H1 (cell line): Measurements from ENCODE around the gene MOGAT3. TPM values are rescaled to one million over a fixed set of nuclear protein-coding genes. Genes with fewer than 3 reads are reported as not detected.

ENCODE experiments used
- CTCF ChIA-PET: fragments of 300-600 bp; sonication (Branson Sonifier 250); formaldehyde crosslinking; loops from one replicate; lab custom pipeline; 2021; ENCODE audit not compliant: partially characterized antibody; lab: Charles Lee
- POLR2A ChIA-PET: fragments of 300-600 bp; sonication (Branson Sonifier 250); formaldehyde crosslinking; loops from one replicate; lab custom pipeline; 2021; ENCODE audit warnings: inconsistent platforms; ENCODE audit not compliant: partially characterized antibody; lab: Charles Lee
- DNase-seq, 2 experiments: peaks; one replicate each; pipeline versions ENCODE4 v3.0.0 to v3.0.0-alpha.2; 2010 to 2022; ENCODE audit warnings: low spot score in 2 of 2, low read depth in 1 of 2, mixed read lengths in 1 of 2
- FAIRE-seq: peaks from 2 replicates; lab custom pipeline; 2011; peaks lifted over from hg19 to GRCh38; lab: Jason Lieb, UNC
- H2AFZ ChIP-seq: 2 replicates; pipeline ENCODE4 v1.8.1; 2012; ENCODE audit warnings: low read length, inconsistent platforms
- H2AK5ac ChIP-seq: 2 replicates; pipeline ENCODE4 v1.6.1; 2013; ENCODE audit warnings: low read depth, low read length
- H2BK120ac ChIP-seq: replicated peaks from 2 replicates; pipeline ENCODE3; 2013; ENCODE audit warnings: low read depth, low read length, inconsistent platforms
- H2BK12ac ChIP-seq: 2 replicates; pipeline ENCODE4 v1.6.1; 2013; ENCODE audit warnings: low read depth, low read length
- H2BK15ac ChIP-seq: 2 replicates; pipeline ENCODE4 v1.6.1; 2013; ENCODE audit warnings: low read length
- H2BK20ac ChIP-seq: 2 replicates; pipeline ENCODE4 v1.6.1; 2013; ENCODE audit warnings: low read length
- H2BK5ac ChIP-seq: 2 replicates; pipeline ENCODE4 v1.6.1; 2013; ENCODE audit warnings: low read depth, low read length
- H3K14ac ChIP-seq: 2 replicates; pipeline ENCODE4 v1.6.1; 2013; ENCODE audit warnings: inconsistent platforms; ENCODE audit not compliant: insufficient read length
- H3K18ac ChIP-seq: 2 replicates; pipeline ENCODE4 v1.6.1; 2013; ENCODE audit warnings: low read length; ENCODE audit errors: extremely low read depth
- H3K23ac ChIP-seq: 2 replicates; pipeline ENCODE4 v1.6.1; 2013; ENCODE audit warnings: inconsistent platforms; ENCODE audit not compliant: insufficient read length
- H3K23me2 ChIP-seq: 2 replicates; pipeline ENCODE4 v1.6.1; 2013; ENCODE audit warnings: low read depth, low read length
- H3K27ac ChIP-seq: 2 replicates; pipeline ENCODE4 v1.6.1; 2011; ENCODE audit warnings: low read depth, low read length, inconsistent platforms
- H3K27me3 ChIP-seq, 4 experiments: replicated peaks in 1 of 4; 1 replicate in 1 of 4; 2 replicates in 3 of 4; pipeline versions ENCODE4 v1.6.1 to v1.8.1; 2011 to 2013; ENCODE audit warnings: low read length in 3 of 4, mild to moderate bottlenecking in 3 of 4, inconsistent platforms in 2 of 4, mixed read lengths in 2 of 4, moderate library complexity in 1 of 4; ENCODE audit not compliant: control insufficient read depth in 3 of 4, insufficient read depth in 3 of 4; ENCODE audit errors: extremely low read depth in 1 of 4
- H3K36me3 ChIP-seq, 4 experiments: 2 replicates each; pipeline versions ENCODE4 v1.6.1 to v1.8.1; 2011 to 2013; ENCODE audit warnings: mild to moderate bottlenecking in 4 of 4, low read length in 3 of 4, moderate library complexity in 2 of 4, control low read depth in 1 of 4, inconsistent platforms in 1 of 4; ENCODE audit not compliant: insufficient read depth in 4 of 4, control insufficient read depth in 2 of 4
- H3K4ac ChIP-seq: replicated peaks from 2 replicates; pipeline ENCODE3; 2013; ENCODE audit warnings: low read length, low read depth, mixed read lengths, inconsistent platforms; ENCODE audit not compliant: insufficient read length
- H3K4me1 ChIP-seq, 4 experiments: replicated peaks in 1 of 4; 1 replicate in 1 of 4; 2 replicates in 3 of 4; pipeline versions ENCODE4 v1.6.1 to v1.8.1; 2011 to 2013; ENCODE audit warnings: low read length in 3 of 4, inconsistent platforms in 2 of 4, mixed read lengths in 1 of 4; ENCODE audit not compliant: insufficient read depth in 4 of 4, control insufficient read depth in 3 of 4
- H3K4me2 ChIP-seq, 2 experiments: 2 replicates each; pipeline versions ENCODE4 v1.6.1 to v1.8.1; 2011 to 2013; ENCODE audit warnings: low read depth in 2 of 2, low read length in 2 of 2, control low read depth in 1 of 2, inconsistent platforms in 1 of 2, mild to moderate bottlenecking in 1 of 2; ENCODE audit not compliant: insufficient read depth in 1 of 2
- H3K4me3 ChIP-seq, 4 experiments: fragments of 200-600, 300-600 bp in 1 of 4; sonication (generic), shearing (Covaris generic), sonication (Bioruptor Twin) in 1 of 4; 2 replicates each; pipeline versions ENCODE4 v1.5.1 to v1.8.1; 2011 to 2016; ENCODE audit warnings: low read length in 4 of 4, low read depth in 3 of 4, control low read depth in 2 of 4, inconsistent platforms in 2 of 4, mild to moderate bottlenecking in 2 of 4, mixed read lengths in 1 of 4, moderate library complexity in 1 of 4; ENCODE audit not compliant: insufficient read depth in 2 of 4; ENCODE audit errors: extremely low read depth in 1 of 4
- H3K56ac ChIP-seq: replicated peaks from 2 replicates; pipeline ENCODE3; 2013; ENCODE audit warnings: low read depth, mild to moderate bottlenecking, mixed read lengths, low read length, inconsistent platforms; ENCODE audit not compliant: insufficient read length
- H3K79me1 ChIP-seq: 2 replicates; pipeline ENCODE4 v1.6.1; 2013; ENCODE audit warnings: low read depth, low read length, control low read depth
- H3K79me2 ChIP-seq, 2 experiments: 2 replicates each; pipeline versions ENCODE4 v1.6.1 to v1.8.1; 2012 to 2013; ENCODE audit warnings: low read length in 2 of 2, mild to moderate bottlenecking in 2 of 2, inconsistent platforms in 1 of 2; ENCODE audit not compliant: insufficient read depth in 2 of 2, control insufficient read depth in 1 of 2
- H3K9ac ChIP-seq, 4 experiments: replicated peaks in 1 of 4; 1 replicate in 1 of 4; 2 replicates in 3 of 4; pipeline versions ENCODE4 v1.6.1 to v1.8.1; 2011 to 2013; ENCODE audit warnings: low read depth in 3 of 4, low read length in 3 of 4, control low read depth in 2 of 4, mild to moderate bottlenecking in 2 of 4, moderate library complexity in 2 of 4, inconsistent platforms in 1 of 4; ENCODE audit errors: extremely low read depth in 1 of 4
- H3K9me3 ChIP-seq, 2 experiments: 2 replicates each; pipeline versions ENCODE4 v1.6.1 to v1.8.1; 2012 to 2013; ENCODE audit warnings: mild to moderate bottlenecking in 2 of 2, moderate library complexity in 2 of 2, control low read depth in 1 of 2, inconsistent platforms in 1 of 2, low read depth in 1 of 2, low read length in 1 of 2, mixed read lengths in 1 of 2; ENCODE audit not compliant: insufficient read depth in 2 of 2
- H4K20me1 ChIP-seq, 2 experiments: replicated peaks in 1 of 2; 2 replicates each; pipeline versions ENCODE3 to v1.8.1; 2011 to 2013; ENCODE audit warnings: inconsistent platforms in 2 of 2, low read length in 2 of 2, mild to moderate bottlenecking in 1 of 2; ENCODE audit not compliant: insufficient read depth in 2 of 2, control insufficient read depth in 1 of 2
- H4K5ac ChIP-seq: 2 replicates; pipeline ENCODE4 v1.6.1; 2013; ENCODE audit warnings: low read length, low read depth, mixed read lengths, inconsistent platforms; ENCODE audit not compliant: insufficient read length
- H4K8ac ChIP-seq: 2 replicates; pipeline ENCODE4 v1.8.0; 2013; ENCODE audit warnings: mild to moderate bottlenecking, moderate library complexity, low read length, inconsistent platforms; ENCODE audit not compliant: insufficient read depth; ENCODE audit errors: extremely low read depth
- H4K91ac ChIP-seq: replicated peaks from 2 replicates; pipeline ENCODE3; 2013; ENCODE audit warnings: low read length, mixed read lengths, inconsistent platforms; ENCODE audit not compliant: insufficient read length
- ASH2L ChIP-seq: fragments of 200-600, 300-600 bp; sonication (generic); IDR thresholded peaks from one replicate; pipeline ENCODE4 v1.7.1; 2017; ENCODE audit warnings: low read length
- CTBP2 ChIP-seq: IDR thresholded peaks from 2 replicates; pipeline ENCODE4 v1.7.0; 2011; ENCODE audit warnings: borderline replicate concordance, mild to moderate bottlenecking, moderate library complexity, mixed read lengths, low read length; ENCODE audit not compliant: insufficient read depth, insufficient read length
- HDAC2 ChIP-seq, 2 experiments: fragments of 300-600 bp in 1 of 2; sonication (generic) in 1 of 2; IDR thresholded peaks; 2 replicates each; pipeline ENCODE4 v1.6.1; 2011 to 2012; ENCODE audit warnings: low read depth in 2 of 2, low read length in 2 of 2, mild to moderate bottlenecking in 2 of 2, moderate library complexity in 2 of 2, borderline replicate concordance in 1 of 2, inconsistent platforms in 1 of 2
- KDM4A ChIP-seq: IDR thresholded peaks from one replicate; pipeline ENCODE4 v1.7.1; 2012; ENCODE audit warnings: low read depth, mild to moderate bottlenecking, moderate library complexity, low read length, inconsistent platforms; ENCODE audit not compliant: severe bottlenecking
- RAD21 ChIP-seq, 2 experiments: IDR thresholded peaks in 1 of 2; conservative IDR thresholded peaks in 1 of 2; 2 replicates each; pipeline ENCODE4 v1.6.1; 2011; ENCODE audit warnings: low read depth in 2 of 2, low read length in 2 of 2, improper control_type of control experiment in 1 of 2, inconsistent platforms in 1 of 2, mild to moderate bottlenecking in 1 of 2, moderate library complexity in 1 of 2
- RBBP5 ChIP-seq: IDR thresholded peaks from 2 replicates; pipeline ENCODE4 v1.7.1; 2012; ENCODE audit warnings: low read depth, mild to moderate bottlenecking, inconsistent platforms, low read length, moderate library complexity, borderline replicate concordance
- RFX5 ChIP-seq: IDR thresholded peaks from 2 replicates; pipeline ENCODE4 v1.6.1; 2011; ENCODE audit warnings: low read depth, low read length, improper control_type of control experiment, borderline replicate concordance
- TAF7 ChIP-seq: optimal IDR thresholded peaks from 2 replicates; pipeline ENCODE3; 2011; ENCODE audit warnings: low read depth, mild to moderate bottlenecking, inconsistent platforms, low read length, moderate library complexity, borderline replicate concordance
- WGBS, 2 experiments: shearing (Covaris generic) in 1 of 2; methylation state at CpG; one replicate each; pipeline versions ENCODE4 v1.1.6 to v1.1.7; 2013 to 2015; ENCODE audit warnings: low lambda C conversion rate in 2 of 2, mixed read lengths in 2 of 2, inconsistent platforms in 1 of 2, low coverage in 1 of 2, missing lambda C conversion rate in 1 of 2; ENCODE audit not compliant: insufficient replicate concordance in 2 of 2, insufficient coverage in 1 of 2, insufficient read length in 1 of 2; ENCODE audit errors: extremely low coverage in 1 of 2, missing lambda C conversion rate in 1 of 2; 5-methylcytosine and 5-hydroxymethylcytosine counted together
- polyA plus RNA-seq, 7 experiments: library from polyadenylated mRNA; depleted of rRNA in 3 of 7; stranded (reverse) in 5 of 7; unstranded in 2 of 7; fragments of >200 nt in 5 of 7; fragments of 200-250 nt in 2 of 7; gene quantifications; 1 replicate in 5 of 7; 2 replicates in 1 of 7; 4 replicates in 1 of 7; pipeline versions ENCODE4 v1.2.1 to v1.2.3, GENCODE V29; 2011 to 2013; ENCODE audit warnings: missing spikeins in 2 of 7, mixed read lengths in 2 of 7
- total RNA-seq: library from RNA; stranded (reverse); fragmentation: NEBNext Ultra II Directional; extraction: Animal tissue kit (Norgen Biotek cat#: 25700); gene quantifications from 2 replicates; pipeline ENCODE4 v1.2.1, GENCODE V29; 2021
- TF ChIP-seq, protein P1 (sequence below): IDR thresholded peaks from 2 replicates; pipeline ENCODE4 v1.6.1; 2012; ENCODE audit warnings: inconsistent platforms

The MOGAT3 gene
- total and polyA plus RNA-seq, 2 of the 8 experiments (the other 6 are each of a cell fraction or from before 2014, with no cell fraction given), result 0.21 to 0.82 TPM

DNA sequence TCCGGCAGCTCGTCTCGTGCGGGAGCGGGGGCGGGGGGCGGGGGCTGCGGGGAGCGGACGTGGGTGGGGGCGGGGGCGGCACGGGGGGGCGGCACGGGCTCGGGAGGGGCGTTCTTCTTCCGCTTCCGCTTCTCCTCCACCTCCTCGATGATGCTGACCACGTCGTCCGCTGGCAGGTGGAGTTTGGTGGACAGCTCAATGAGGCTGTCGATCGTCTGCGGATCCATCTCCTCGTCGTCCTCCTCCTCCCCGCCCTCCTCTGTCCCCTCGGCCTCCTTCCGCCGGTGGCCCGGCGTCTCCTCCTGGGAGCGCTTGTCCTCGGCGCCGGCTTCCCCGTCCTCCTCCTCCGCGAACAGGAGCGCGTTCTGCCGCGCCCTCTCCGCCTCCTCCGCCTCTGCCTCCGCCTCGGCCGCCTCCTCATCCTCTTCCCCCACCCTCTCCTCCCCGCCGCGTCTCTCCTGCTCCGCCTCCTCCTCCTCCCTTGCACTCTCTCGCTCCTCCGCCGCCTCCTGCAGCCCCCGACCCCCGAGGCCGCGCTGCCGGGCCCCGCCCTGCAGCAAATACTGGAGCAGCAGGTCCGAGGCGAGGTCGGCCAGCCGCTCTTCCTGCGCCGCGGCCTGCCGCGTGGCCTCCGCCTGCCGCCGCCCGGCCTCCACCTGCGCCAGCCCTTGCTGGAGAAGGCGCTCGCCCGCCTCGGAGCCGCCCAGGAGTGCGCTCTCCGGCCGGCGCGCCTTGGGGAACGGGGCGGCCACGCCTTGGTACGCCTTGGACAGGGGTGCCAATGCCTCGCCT is 37.4 kb downstream of the MOGAT3 start:
- H2BK20ac ChIP-seq, result no peak overlapping the region
- peaks cover 5 to 51% (median 32%) of the 10 kb centered on the region in 4 experiments for H3K27me3 ChIP-seq
- H3K18ac ChIP-seq, result peak overlapping the region; percentile 44
- H2BK120ac ChIP-seq, result no peak overlapping the region
- TF ChIP-seq HDAC2 (IDR thresholded peaks at IDR 0.05; ENCODE audit: borderline replicate concordance in 1 of 2, low read depth in 2 of 2, low read length in 2 of 2) (no peak), RBBP5 (peak; percentile 11; the same call in 1 of the 2 replicates), CTBP2 (no peak), ASH2L (peak; percentile 59), KDM4A (peak; percentile 71), RAD21 (IDR thresholded peaks at IDR 0.05 in 1 of 2, conservative IDR thresholded peaks at IDR 0.05 in 1 of 2; ENCODE audit: low read depth in 2 of 2, low read length in 2 of 2) (no peak), TAF7 (peak; percentile 14), RFX5 (no peak)
- TF ChIP-seq, protein P1, sequence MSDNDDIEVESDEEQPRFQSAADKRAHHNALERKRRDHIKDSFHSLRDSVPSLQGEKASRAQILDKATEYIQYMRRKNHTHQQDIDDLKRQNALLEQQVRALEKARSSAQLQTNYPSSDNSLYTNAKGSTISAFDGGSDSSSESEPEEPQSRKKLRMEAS, result peak; percentile 67
- TF ChIP-seq, all 59 proteins: peak for 5
- Histone ChIP-seq H3K4me2 (peak overlapping the region; percentile 44 to 90), H2AK5ac (no peak overlapping the region), H4K8ac (peak overlapping the region; percentile 4; the same call in 1 of the 2 replicates), H3K23me2 (peaks cover 35% of the 10 kb centered on the region; the same call in 1 of the 2 replicates), H3K56ac (no peak overlapping the region), H3K9ac (peak overlapping the region in 1 of 4 experiments; percentile 41; a peak in 3 of 7 replicates), H3K9me3 (no peaks in the 10 kb centered on the region), H3K4ac (no peak overlapping the region), H2BK5ac (peak overlapping the region; percentile 75; the same call in 1 of the 2 replicates), H3K36me3 (peaks cover 0 to 3% (median 0%) of the 10 kb centered on the region in 4 experiments; a peak in 1 of 8 replicates), H3K4me3 (peak overlapping the region; percentile 46 to 74 (median 48)), H2BK12ac (peak overlapping the region; percentile 10; the same call in 1 of the 2 replicates), H3K4me1 (peaks cover 14 to 54% (median 39%) of the 10 kb centered on the region in 4 experiments), H4K5ac (no peak overlapping the region), H3K14ac (no peak overlapping the region), H2BK15ac (no peak overlapping the region), H3K79me2 (no peaks in the 10 kb centered on the region), H3K27ac (no peak overlapping the region), H4K20me1 (peaks cover 7% of the 10 kb centered on the region in 2 experiments), H4K91ac (no peak overlapping the region), H3K23ac (no peak overlapping the region), H3K79me1 (no peaks in the 10 kb centered on the region), H2AFZ (no peak overlapping the region)
- DNase-seq (peak in 1 of 2 experiments; percentile 82), FAIRE-seq (no peak)
- 5% methylated on average over 18 of the region's 92 CpGs; no CpG with 5 or more reads in 1 of the 2 experiments for WGBS, 2 experiments
- ChIA-PET POLR2A (interaction anchor here (0.8 to 2.6 kb wide), 12 partner anchors 8 to 130 kb away, joined by 3 to 20 read pairs (median 4); partner anchors contain the start of genes AP1S1 and ZNHIT1), CTCF (interaction anchor here (0.9 to 5.7 kb wide), 6 partner anchors 7 to 26 kb away, joined by 3 to 46 read pairs (median 4); no protein-coding TSS in a partner anchor)
